IMR-90 (cell line): Measurements from ENCODE around the gene C5orf15. TPM values are rescaled to one million over a fixed set of nuclear protein-coding genes. Genes with fewer than 3 reads are reported as not detected.

Experiments
- ATAC-seq: fragments of 200-7000 bp; cut with Tn5 transposase; 2 replicates; pipeline ENCODE4 v1.9.1; 2020; ENCODE audit warnings: low read depth, mild to moderate bottlenecking, moderate library complexity
- BruUV-seq: library from RNA; stranded (reverse); fragments of 400-500 nt; replicated peaks from 2 replicates; lab custom pipeline; 2021; lab: Mats Ljungman, UMichigan
- CTCF ChIA-PET: fragments of 300-600 bp; formaldehyde crosslinking; extraction: SDS; loops from one replicate; lab custom pipeline; 2021; ENCODE audit warnings: antibody characterized with exemption; lab: Yijun Ruan, JAX
- POLR2A ChIA-PET: fragments of 300-600 bp; sonication (Branson Sonifier 250); formaldehyde crosslinking; loops from one replicate; lab custom pipeline; 2022; ENCODE audit warnings: antibody characterized with exemption; ENCODE audit not compliant: unreplicated experiment; lab: Charles Lee
- DNase-seq: peaks from one replicate; pipeline ENCODE4 v3.0.0; 2013
- H2AFZ ChIP-seq: replicated peaks from 2 replicates; pipeline ENCODE3; 2013; ENCODE audit warnings: low read length, mild to moderate bottlenecking; ENCODE audit not compliant: poor library complexity
- H2AK5ac ChIP-seq: 2 replicates; pipeline ENCODE4 v1.6.1; 2013; ENCODE audit warnings: low read depth, low read length, inconsistent platforms
- H2AK9ac ChIP-seq: replicated peaks from 2 replicates; pipeline ENCODE3; 2013; ENCODE audit warnings: mild to moderate bottlenecking, low read depth, low read length, moderate library complexity; ENCODE audit not compliant: poor library complexity
- H2BK120ac ChIP-seq: 2 replicates; pipeline ENCODE4 v1.6.1; 2013; ENCODE audit warnings: low read depth, low read length, inconsistent platforms
- H2BK15ac ChIP-seq: 3 replicates; pipeline ENCODE4 v1.6.1; 2013; ENCODE audit warnings: low read depth, low read length, inconsistent platforms
- H2BK20ac ChIP-seq: 2 replicates; pipeline ENCODE4 v1.6.1; 2013; ENCODE audit warnings: low read depth, mild to moderate bottlenecking, inconsistent platforms, low read length, moderate library complexity
- H2BK5ac ChIP-seq: 2 replicates; pipeline ENCODE4 v1.6.1; 2013; ENCODE audit warnings: mild to moderate bottlenecking, low read depth, low read length, inconsistent platforms; ENCODE audit not compliant: poor library complexity, severe bottlenecking
- H3K14ac ChIP-seq: replicated peaks from 2 replicates; pipeline ENCODE4 v1.6.1; 2013; ENCODE audit warnings: low read depth, low read length, inconsistent platforms
- H3K18ac ChIP-seq: 2 replicates; pipeline ENCODE4 v1.6.1; 2013; ENCODE audit warnings: low read depth, low read length, control low read depth
- H3K23ac ChIP-seq: 2 replicates; pipeline ENCODE4 v1.6.1; 2013; ENCODE audit warnings: low read depth, low read length, inconsistent platforms
- H3K27ac ChIP-seq: 2 replicates; pipeline ENCODE4 v1.5.1; 2013; ENCODE audit warnings: mild to moderate bottlenecking, control low read depth, low read length; ENCODE audit not compliant: insufficient read depth
- H3K27me3 ChIP-seq: 2 replicates; pipeline ENCODE4 v1.6.1; 2013; ENCODE audit warnings: low read length; ENCODE audit not compliant: control insufficient read depth, insufficient read depth
- H3K36me3 ChIP-seq: 2 replicates; pipeline ENCODE4 v1.6.1; 2013; ENCODE audit warnings: low read length, mixed read lengths; ENCODE audit not compliant: control insufficient read depth, insufficient read depth
- H3K4ac ChIP-seq: 2 replicates; pipeline ENCODE4 v1.6.1; 2013; ENCODE audit warnings: low read depth, low read length, inconsistent platforms
- H3K4me1 ChIP-seq: 2 replicates; pipeline ENCODE4 v1.6.1; 2013; ENCODE audit warnings: low read length, mixed read lengths; ENCODE audit not compliant: control insufficient read depth, insufficient read depth
- H3K4me2 ChIP-seq: 2 replicates; pipeline ENCODE4 v1.6.1; 2013; ENCODE audit warnings: low read depth, mild to moderate bottlenecking, control low read depth, low read length, moderate library complexity
- H3K4me3 ChIP-seq: 2 replicates; pipeline ENCODE4 v1.5.1; 2013; ENCODE audit warnings: low read depth, mild to moderate bottlenecking, control low read depth, low read length, moderate library complexity; ENCODE audit not compliant: insufficient read depth
- H3K56ac ChIP-seq: 2 replicates; pipeline ENCODE4 v1.6.1; 2013; ENCODE audit warnings: low read length, inconsistent platforms; ENCODE audit not compliant: insufficient read depth; ENCODE audit errors: extremely low read depth
- H3K79me1 ChIP-seq, 2 experiments: 2 replicates each; pipeline ENCODE4 v1.6.1; 2013; ENCODE audit warnings: low read length in 2 of 2, inconsistent platforms in 1 of 2, low read depth in 1 of 2
- H3K9ac ChIP-seq: 2 replicates; pipeline ENCODE4 v1.6.1; 2013; ENCODE audit warnings: low read depth, low read length, control low read depth
- H3K9me1 ChIP-seq: 2 replicates; pipeline ENCODE4 v1.6.1; 2013; ENCODE audit warnings: low read length, inconsistent platforms; ENCODE audit not compliant: insufficient read depth
- H3K9me3 ChIP-seq: 2 replicates; pipeline ENCODE4 v1.6.1; 2013; ENCODE audit warnings: low read length; ENCODE audit not compliant: control insufficient read depth, insufficient read depth
- H4K20me1 ChIP-seq: 2 replicates; pipeline ENCODE4 v1.6.1; 2013; ENCODE audit warnings: low read length, inconsistent platforms; ENCODE audit not compliant: insufficient read depth
- H4K5ac ChIP-seq: 2 replicates; pipeline ENCODE4 v1.6.1; 2013; ENCODE audit warnings: mild to moderate bottlenecking, low read depth, low read length, control low read depth
- H4K8ac ChIP-seq, 2 experiments: 2 replicates each; pipeline ENCODE4 v1.6.1; 2013; ENCODE audit warnings: low read depth in 2 of 2, low read length in 2 of 2, control low read depth in 1 of 2, inconsistent platforms in 1 of 2
- H4K91ac ChIP-seq: 2 replicates; pipeline ENCODE4 v1.6.1; 2013; ENCODE audit warnings: low read depth, low read length, inconsistent platforms; ENCODE audit not compliant: insufficient read depth
- CEBPB ChIP-seq: IDR thresholded peaks from 2 replicates; pipeline ENCODE4 v1.6.1; 2012; ENCODE audit warnings: low read depth, low read length, improper control_type of control experiment
- RAD21 ChIP-seq: IDR thresholded peaks from 2 replicates; pipeline ENCODE4 v1.6.1; 2012; ENCODE audit warnings: low read length, improper control_type of control experiment
- RCOR1 ChIP-seq: IDR thresholded peaks from 2 replicates; pipeline ENCODE4 v1.6.1; 2012; ENCODE audit warnings: mild to moderate bottlenecking, low read length, improper control_type of control experiment; ENCODE audit not compliant: insufficient replicate concordance
- WGBS, 2 experiments: methylation state at CpG; one replicate each; pipeline versions ENCODE4 v1.1.5 to v1.1.7; 2013; ENCODE audit warnings: missing lambda C conversion rate in 2 of 2; ENCODE audit not compliant: insufficient read length in 1 of 2; ENCODE audit errors: extremely low coverage in 2 of 2; 5-methylcytosine and 5-hydroxymethylcytosine counted together
- dilution Hi-C: fragments of 300-500 bp; cut with HindIII; formaldehyde crosslinking; loops from one replicate; pipeline ENCODE4 v1.14.3; 2018; ENCODE audit warnings: low sequenced_read_pairs; ENCODE audit not compliant: unreplicated experiment
- in situ Hi-C: fragments of 300-500 bp; cut with MboI; formaldehyde crosslinking; loops from 3 replicates; pipeline ENCODE4 v1.14.3; 2019; ENCODE audit warnings: low sequenced_read_pairs, inconsistent platforms, mixed read lengths
- intact Hi-C: fragments of 100-400 bp; cut with micrococcal nuclease; formaldehyde crosslinking; loops from 2 replicates; pipeline ENCODE4 v1.10.0; 2022
- polyA plus RNA-seq, 3 experiments: library from polyadenylated mRNA; depleted of rRNA; stranded (reverse); fragments of >200 nt; gene quantifications; 2 replicates each; pipeline ENCODE4 v1.2.3, GENCODE V29; 2012; ENCODE audit warnings: low replicate concordance in 1 of 3
- total RNA-seq: library from RNA; depleted of rRNA; stranded (reverse); fragments of >200 nt; gene quantifications from 2 replicates; pipeline ENCODE4 v1.2.3, GENCODE V29; 2012
- TF ChIP-seq, protein P1 (sequence below): conservative IDR thresholded peaks from 2 replicates; pipeline ENCODE4 v1.5.1; 2012; ENCODE audit warnings: mild to moderate bottlenecking, low read depth, low read length, improper control_type of control experiment
- TF ChIP-seq, protein P2 (sequence below): fragments of 150-350 bp; IDR thresholded peaks from 2 replicates; pipeline ENCODE4 v1.6.1; 2016; ENCODE audit warnings: low read depth, mild to moderate bottlenecking, low read length, moderate library complexity, borderline replicate concordance
- TF ChIP-seq, protein P3 (sequence below): fragments of 150-350 bp; IDR thresholded peaks from 2 replicates; pipeline ENCODE4 v1.6.1; 2017; ENCODE audit warnings: mild to moderate bottlenecking, antibody characterized with exemption, low read length, low read depth

The C5orf15 gene
- total and polyA plus RNA-seq, 2 of the 4 experiments (the other 2 are of a cell fraction), result 35.1 to 73.5 TPM

DNA sequence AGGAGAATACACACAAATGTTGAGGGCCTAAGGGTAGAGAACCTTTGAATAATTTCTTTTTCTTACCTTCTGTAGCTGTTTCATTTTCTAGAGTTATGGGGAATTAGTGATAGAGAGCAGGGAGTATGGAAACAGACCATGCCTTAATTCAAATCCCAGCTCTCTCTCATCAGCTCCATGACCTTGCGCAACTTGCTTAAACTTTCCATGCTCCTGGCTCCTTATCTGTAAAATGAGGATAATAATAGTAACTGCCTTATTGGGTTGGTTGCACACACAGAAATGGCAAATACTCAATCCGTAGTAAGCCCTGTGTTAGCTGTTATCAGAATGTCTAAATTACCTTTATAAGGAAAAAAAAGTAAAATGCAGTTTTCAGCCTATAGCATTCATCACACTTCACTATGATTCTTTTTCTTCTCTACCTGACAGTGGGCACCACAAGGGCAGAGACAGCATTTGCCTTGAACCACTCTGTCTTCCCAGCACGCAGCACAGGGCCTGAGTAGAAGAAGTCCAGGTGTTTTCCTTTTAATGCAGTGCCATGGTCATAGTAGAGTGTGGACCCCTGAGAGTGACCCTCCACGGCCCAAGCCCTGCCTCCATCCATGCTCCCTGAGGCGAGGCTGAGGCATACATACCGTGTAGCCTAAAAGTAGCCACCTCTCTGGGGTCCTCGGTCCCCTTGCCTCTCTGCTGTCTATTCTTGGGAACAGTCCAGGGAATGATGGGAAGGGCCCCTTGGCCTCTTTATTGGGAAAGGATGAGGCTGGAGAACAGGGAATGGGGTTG is 17.4 kb downstream of the C5orf15 start:
- no TSS peak for BruUV-seq
- H3K23ac ChIP-seq, result no peak overlapping the region
- H3K18ac ChIP-seq, result no peak overlapping the region
- H4K5ac ChIP-seq, result no peak overlapping the region
- CTCF ChIA-PET, result no interaction called here
- no peak overlapping the region for H2BK120ac ChIP-seq
- peaks cover 4% of the 10 kb centered on the region; the same call in 1 of the 2 replicates for H3K36me3 ChIP-seq
- H3K4me2 ChIP-seq, result no peak overlapping the region
- no peaks in the 10 kb centered on the region for H3K79me1 ChIP-seq
- no CpG with 5 or more reads among the region's 7 CpGs for WGBS, 2 experiments
- H3K9me1 ChIP-seq, result peaks cover 10% of the 10 kb centered on the region; the same call in 1 of the 2 replicates
- H4K20me1 ChIP-seq, result no peaks in the 10 kb centered on the region; the same call in 1 of the 2 replicates
- no peak overlapping the region for H4K8ac ChIP-seq
- no peak overlapping the region for H4K91ac ChIP-seq
- in situ Hi-C loops, result no loop called here
- H2AFZ ChIP-seq, result no peak overlapping the region
- no peak overlapping the region for H3K56ac ChIP-seq
- H3K27ac ChIP-seq, result no peak overlapping the region
- H2BK15ac ChIP-seq, result no peak overlapping the region
- no peak overlapping the region for H2BK20ac ChIP-seq
- no peak overlapping the region for H2AK9ac ChIP-seq
- no peak overlapping the region for H3K9ac ChIP-seq
- H3K4me1 ChIP-seq, result peaks cover 4% of the 10 kb centered on the region; the same call in 1 of the 2 replicates
- H3K4me3 ChIP-seq, result no peak overlapping the region
- H3K4ac ChIP-seq, result no peak overlapping the region
- DNase-seq, result no peak
- no peak overlapping the region for H3K14ac ChIP-seq
- TF ChIP-seq, protein P1, sequence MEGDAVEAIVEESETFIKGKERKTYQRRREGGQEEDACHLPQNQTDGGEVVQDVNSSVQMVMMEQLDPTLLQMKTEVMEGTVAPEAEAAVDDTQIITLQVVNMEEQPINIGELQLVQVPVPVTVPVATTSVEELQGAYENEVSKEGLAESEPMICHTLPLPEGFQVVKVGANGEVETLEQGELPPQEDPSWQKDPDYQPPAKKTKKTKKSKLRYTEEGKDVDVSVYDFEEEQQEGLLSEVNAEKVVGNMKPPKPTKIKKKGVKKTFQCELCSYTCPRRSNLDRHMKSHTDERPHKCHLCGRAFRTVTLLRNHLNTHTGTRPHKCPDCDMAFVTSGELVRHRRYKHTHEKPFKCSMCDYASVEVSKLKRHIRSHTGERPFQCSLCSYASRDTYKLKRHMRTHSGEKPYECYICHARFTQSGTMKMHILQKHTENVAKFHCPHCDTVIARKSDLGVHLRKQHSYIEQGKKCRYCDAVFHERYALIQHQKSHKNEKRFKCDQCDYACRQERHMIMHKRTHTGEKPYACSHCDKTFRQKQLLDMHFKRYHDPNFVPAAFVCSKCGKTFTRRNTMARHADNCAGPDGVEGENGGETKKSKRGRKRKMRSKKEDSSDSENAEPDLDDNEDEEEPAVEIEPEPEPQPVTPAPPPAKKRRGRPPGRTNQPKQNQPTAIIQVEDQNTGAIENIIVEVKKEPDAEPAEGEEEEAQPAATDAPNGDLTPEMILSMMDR, result no peak
- TF ChIP-seq, protein P2, sequence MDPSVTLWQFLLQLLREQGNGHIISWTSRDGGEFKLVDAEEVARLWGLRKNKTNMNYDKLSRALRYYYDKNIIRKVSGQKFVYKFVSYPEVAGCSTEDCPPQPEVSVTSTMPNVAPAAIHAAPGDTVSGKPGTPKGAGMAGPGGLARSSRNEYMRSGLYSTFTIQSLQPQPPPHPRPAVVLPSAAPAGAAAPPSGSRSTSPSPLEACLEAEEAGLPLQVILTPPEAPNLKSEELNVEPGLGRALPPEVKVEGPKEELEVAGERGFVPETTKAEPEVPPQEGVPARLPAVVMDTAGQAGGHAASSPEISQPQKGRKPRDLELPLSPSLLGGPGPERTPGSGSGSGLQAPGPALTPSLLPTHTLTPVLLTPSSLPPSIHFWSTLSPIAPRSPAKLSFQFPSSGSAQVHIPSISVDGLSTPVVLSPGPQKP, result no peak
- peak; percentile 91 for TF ChIP-seq CEBPB
- TF ChIP-seq, protein P3, sequence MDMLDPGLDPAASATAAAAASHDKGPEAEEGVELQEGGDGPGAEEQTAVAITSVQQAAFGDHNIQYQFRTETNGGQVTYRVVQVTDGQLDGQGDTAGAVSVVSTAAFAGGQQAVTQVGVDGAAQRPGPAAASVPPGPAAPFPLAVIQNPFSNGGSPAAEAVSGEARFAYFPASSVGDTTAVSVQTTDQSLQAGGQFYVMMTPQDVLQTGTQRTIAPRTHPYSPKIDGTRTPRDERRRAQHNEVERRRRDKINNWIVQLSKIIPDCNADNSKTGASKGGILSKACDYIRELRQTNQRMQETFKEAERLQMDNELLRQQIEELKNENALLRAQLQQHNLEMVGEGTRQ, result no peak
- no peak for TF ChIP-seq RAD21
- no peak for TF ChIP-seq RCOR1
- POLR2A ChIA-PET, result no interaction called here
- dilution Hi-C loops, result no loop called here
- H3K9me3 ChIP-seq, result no peaks in the 10 kb centered on the region
- H3K27me3 ChIP-seq, result no peaks in the 10 kb centered on the region
- intact Hi-C loops, result no loop called here
- no peak overlapping the region for H2BK5ac ChIP-seq
- no peak for ATAC-seq
- H2AK5ac ChIP-seq, result no peak overlapping the region
